ENCODE results near the gene CDK5.

CDK5 gene

GRCh38 chr7:151071032-151071866 lies 13.6 kb upstream of the CDK5 start:
- no peak for DNase-seq

GRCh38 chr7:151070574-151070960 lies 12.9 kb upstream of the CDK5 start:
- no peak for DNase-seq

- DNase-seq: no peak
These were observed 12.3 kb upstream of the CDK5 start for GRCh38 chr7:151069841-151070573.

GRCh38 chr7:151068069-151068773 lies 10.5 kb upstream of the CDK5 start:
- DNase-seq: no peak

- DNase-seq: no peak
These were observed 8.7 kb upstream of the CDK5 start for GRCh38 chr7:151066273-151066974.

GRCh38 chr7:151065516-151065915 lies 7.8 kb upstream of the CDK5 start:
- no peak for DNase-seq

GRCh38 chr7:151064993-151065392 lies 7.3 kb upstream of the CDK5 start:
- no peak for DNase-seq

GRCh38 chr7:151064454-151064853 lies 6.8 kb upstream of the CDK5 start:
- no peak for DNase-seq

GRCh38 chr7:151063212-151063561 lies 5.5 kb upstream of the CDK5 start:
- no peak for DNase-seq

GRCh38 chr7:151062399-151063211 lies 4.9 kb upstream of the CDK5 start:
- no peak for DNase-seq

- DNase-seq: no peak
These were observed 4.4 kb upstream of the CDK5 start for GRCh38 chr7:151062111-151062398.

GRCh38 chr7:151061213-151062110 lies 3.8 kb upstream of the CDK5 start:
- DNase-seq: no peak

- DNase-seq: peak; percentile 5
These were observed 2.9 kb upstream of the CDK5 start for GRCh38 chr7:151060416-151061212.

- DNase-seq: no peak
These were observed 2.4 kb upstream of the CDK5 start for GRCh38 chr7:151060113-151060415.

- peak; percentile 86 for DNase-seq
These were observed 1.8 kb upstream of the CDK5 start, which contains the start of gene SLC4A2 for GRCh38 chr7:151059367-151060112. Gene SLC4A2 (plus strand): TSS chr7:151059589. CDS start chr7:151061988, 2,399 bp downstream.

- DNase-seq: peak; percentile 40
These were observed 1.2 kb upstream of the CDK5 start for GRCh38 chr7:151058781-151059366.

GRCh38 chr7:151057989-151058780 lies 488 bp upstream of the CDK5 start:
- DNase-seq: peak; percentile 100

GRCh38 chr7:151056666-151057505 lies 811 bp downstream of the CDK5 start:
- DNase-seq: no peak

Data from NCI-H345 (cell line).